Cardiac fibroblast (primary cell): ENCODE results near the gene LRP2.

Source experiments
- DNase-seq, 2 donors: peaks; one replicate each; pipeline versions ENCODE4 v3.0.0 to v3.0.0-alpha.2; 2010; ENCODE audit warnings: low read depth in 2 of 2
- H3K4me3 ChIP-seq, 2 donors: replicated peaks in 1 of 2; 1 replicate in 1 of 2; 2 replicates in 1 of 2; pipeline ENCODE4 v1.5.1; 2011; ENCODE audit warnings: low read depth in 2 of 2, low read length in 2 of 2, mild to moderate bottlenecking in 2 of 2, moderate library complexity in 1 of 2
- TF ChIP-seq, protein P1 (sequence below): IDR thresholded peaks from one replicate; pipeline ENCODE4 v1.5.1; 2011; ENCODE audit warnings: low read depth, mild to moderate bottlenecking, low read length, inconsistent platforms

The LRP2 gene

DNA sequence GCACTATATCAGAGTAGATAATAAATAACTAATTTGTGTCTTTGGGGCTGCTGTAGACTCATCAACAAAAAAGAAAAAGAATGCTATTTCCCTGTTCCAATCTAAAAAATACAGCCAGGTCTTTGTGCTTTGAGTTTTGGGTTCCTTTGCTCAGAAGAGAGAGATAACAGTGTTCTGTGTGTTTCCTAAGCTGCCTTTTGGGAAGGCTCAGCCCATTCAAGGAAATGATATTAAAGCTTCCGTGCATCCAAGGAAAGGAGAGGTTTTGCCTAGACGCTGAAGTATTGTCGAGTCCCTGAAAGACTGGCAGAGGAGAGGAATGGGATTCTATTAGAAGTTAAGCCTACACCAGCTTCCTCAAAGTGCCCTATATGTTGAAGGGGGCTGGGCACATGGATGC is 25.8 kb upstream of the LRP2 start:
- DNase-seq, result no peak
- no peak overlapping the region for H3K4me3 ChIP-seq
- TF ChIP-seq, protein P1, sequence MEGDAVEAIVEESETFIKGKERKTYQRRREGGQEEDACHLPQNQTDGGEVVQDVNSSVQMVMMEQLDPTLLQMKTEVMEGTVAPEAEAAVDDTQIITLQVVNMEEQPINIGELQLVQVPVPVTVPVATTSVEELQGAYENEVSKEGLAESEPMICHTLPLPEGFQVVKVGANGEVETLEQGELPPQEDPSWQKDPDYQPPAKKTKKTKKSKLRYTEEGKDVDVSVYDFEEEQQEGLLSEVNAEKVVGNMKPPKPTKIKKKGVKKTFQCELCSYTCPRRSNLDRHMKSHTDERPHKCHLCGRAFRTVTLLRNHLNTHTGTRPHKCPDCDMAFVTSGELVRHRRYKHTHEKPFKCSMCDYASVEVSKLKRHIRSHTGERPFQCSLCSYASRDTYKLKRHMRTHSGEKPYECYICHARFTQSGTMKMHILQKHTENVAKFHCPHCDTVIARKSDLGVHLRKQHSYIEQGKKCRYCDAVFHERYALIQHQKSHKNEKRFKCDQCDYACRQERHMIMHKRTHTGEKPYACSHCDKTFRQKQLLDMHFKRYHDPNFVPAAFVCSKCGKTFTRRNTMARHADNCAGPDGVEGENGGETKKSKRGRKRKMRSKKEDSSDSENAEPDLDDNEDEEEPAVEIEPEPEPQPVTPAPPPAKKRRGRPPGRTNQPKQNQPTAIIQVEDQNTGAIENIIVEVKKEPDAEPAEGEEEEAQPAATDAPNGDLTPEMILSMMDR, result no peak

DNA sequence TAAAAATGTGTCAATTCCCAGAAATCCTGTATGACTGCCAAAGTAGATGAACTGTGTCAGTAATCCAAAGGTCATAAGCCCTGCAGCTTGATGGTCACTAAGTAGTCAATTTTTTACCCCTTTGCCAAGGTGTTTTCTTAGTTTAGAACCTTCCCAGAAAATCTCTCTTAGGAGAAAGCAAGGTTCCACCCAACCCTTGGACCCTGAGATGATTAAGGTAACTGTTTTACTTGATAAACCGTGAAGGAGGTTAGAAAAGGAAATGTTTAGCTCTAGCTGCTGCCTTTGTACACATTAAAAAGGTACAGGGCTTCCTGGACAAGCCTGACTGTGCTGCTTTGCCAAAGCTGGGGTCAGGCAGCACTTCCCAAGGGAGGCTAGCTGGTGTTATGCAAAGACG is 24.4 kb upstream of the LRP2 start:
- H3K4me3 ChIP-seq, result no peak overlapping the region
- no peak for DNase-seq
- TF ChIP-seq, protein P1, result no peak

DNA sequence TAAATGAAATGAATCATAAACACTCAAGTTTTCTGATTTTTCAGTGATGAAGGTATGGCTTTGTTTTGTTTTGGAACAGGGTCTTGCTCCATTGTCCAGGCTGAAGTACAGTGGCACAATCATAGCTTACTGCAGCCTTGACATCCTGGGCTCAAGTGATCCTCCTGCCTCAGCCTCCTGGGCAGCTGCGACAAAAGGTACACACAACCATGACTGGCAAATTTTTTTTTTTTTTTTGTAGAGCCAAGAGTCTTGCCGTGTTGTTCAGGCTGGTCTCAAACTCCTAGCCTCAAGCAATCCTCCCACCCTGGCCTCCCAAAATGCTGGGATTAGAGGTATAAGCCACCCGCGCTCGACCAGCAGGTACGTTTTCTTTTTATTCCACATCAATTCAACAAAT is 22.5 kb upstream of the LRP2 start:
- H3K4me3 ChIP-seq, result no peak overlapping the region
- TF ChIP-seq, protein P1, result no peak
- no peak for DNase-seq

DNA sequence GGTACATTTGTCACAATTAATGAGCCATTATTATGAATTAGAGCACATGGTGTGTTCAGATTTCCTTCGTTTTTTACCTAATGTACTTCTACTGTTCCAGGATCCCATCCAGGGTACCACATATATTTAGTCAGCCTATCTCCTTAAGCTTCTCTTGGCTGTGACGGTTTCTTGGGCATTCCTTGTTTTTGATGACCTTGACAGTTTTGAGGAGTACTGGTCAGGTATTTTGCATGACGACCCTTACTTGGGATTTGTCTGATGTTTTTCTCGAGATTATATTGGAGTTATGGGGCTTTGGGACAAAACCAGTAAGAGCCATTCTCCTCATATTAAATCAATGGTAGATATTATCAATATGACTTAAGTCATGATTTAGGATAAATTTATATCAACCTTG is 10.2 kb upstream of the LRP2 start:
- no peak overlapping the region for H3K4me3 ChIP-seq
- DNase-seq, result no peak
- TF ChIP-seq, protein P1, result no peak

DNA sequence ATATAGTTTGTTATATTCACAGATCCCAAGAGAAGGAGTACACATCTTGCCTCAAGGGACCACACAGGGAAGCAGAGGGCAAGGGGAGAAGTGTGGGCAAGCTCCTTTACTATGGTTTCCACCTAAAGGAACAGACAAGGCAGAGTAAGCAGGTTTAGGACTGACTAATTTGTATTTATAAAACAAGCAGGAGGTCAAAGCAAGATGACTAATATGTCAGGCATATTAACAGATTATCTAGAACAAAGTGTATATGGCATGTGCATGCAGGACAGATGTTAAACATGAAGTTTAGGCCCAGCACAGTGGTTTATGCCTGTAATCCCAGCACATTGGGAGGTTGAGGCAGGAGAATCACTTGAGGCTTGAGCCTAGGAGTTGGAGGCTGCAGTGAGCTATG is 3.7 kb upstream of the LRP2 start:
- no peak overlapping the region for H3K4me3 ChIP-seq
- TF ChIP-seq, protein P1, result no peak
- DNase-seq, result no peak

DNA sequence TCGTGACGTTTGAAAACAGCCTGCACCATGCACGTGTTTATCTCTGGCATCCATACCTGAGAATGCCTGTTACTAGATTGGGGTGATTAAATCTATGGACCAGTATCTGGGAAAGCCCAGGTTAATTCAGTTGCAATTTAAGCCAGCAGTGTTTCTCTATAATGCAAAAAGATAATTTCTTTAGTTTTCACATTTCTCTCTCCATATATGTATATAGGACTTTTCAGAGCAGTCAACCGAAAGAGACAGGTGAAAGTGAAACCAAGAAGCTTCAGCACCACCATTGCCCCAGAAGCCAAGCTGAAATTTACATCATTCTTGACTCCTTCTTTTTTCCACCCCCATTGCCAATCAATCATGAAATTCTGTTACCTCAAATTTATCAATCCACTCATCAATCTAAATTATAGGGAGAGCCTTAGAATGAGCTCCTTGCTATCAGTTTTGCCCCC is 2.7 kb upstream of the LRP2 start:
- TF ChIP-seq, protein P1, result no peak
- no peak for DNase-seq
- H3K4me3 ChIP-seq, result peak overlapping the region in 1 of 2 donors; percentile 49

DNA sequence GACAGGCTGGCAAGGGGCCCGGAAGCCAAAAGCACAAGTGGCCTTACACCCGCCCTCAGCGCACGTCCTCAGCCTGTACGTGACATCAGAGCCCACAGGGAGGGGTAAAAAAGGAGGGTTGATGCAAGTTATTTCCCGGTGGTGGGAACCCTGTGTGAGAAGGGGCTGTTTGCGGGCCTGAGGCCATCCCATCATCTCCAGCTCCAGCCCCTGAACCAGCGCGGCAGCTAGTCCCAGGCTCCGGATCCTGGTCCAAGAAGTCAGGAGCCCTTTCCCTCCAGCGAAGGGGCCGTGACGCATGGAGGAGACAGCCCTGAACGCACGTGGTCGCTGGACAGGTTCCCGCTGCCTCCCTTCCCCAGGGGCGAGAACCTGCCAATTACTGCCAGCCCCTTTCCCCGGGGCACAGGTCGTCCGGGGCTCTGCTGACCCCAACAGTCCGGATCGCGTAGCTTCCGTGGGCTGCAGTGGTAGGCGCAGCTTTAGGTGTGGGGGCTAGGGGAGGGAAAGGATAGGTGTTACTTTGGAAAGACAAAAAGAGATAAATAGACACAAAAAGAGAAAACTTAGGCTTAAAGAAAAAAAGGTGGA is 1.3 kb upstream of the LRP2 start:
- TF ChIP-seq, protein P1, result no peak
- peak; percentile 8 to 21 for DNase-seq
- peak overlapping the region; percentile 42 to 49 for H3K4me3 ChIP-seq
